HepG2 (cell line): ENCODE results near the gene SLC2A2. TPM values are rescaled to one million over a fixed set of nuclear protein-coding genes. Genes with fewer than 3 reads are reported as not detected.
A peak's percentile ranks its signal among the peaks of the same experiment; 100 is the strongest.

Experiments used
- ADNP ChIP-seq: sonication (generic); formaldehyde crosslinking; IDR thresholded peaks from 2 replicates; pipeline ENCODE4 v1.4.0; 2020; ENCODE audit warnings: missing genetic modification reagents
- BRCA1 ChIP-seq: sonication (generic); formaldehyde crosslinking; IDR thresholded peaks from 2 replicates; pipeline ENCODE4 v1.4.0; 2020; ENCODE audit warnings: missing genetic modification reagents
- GTF3A ChIP-seq: sonication (generic); formaldehyde crosslinking; conservative IDR thresholded peaks from 2 replicates; pipeline ENCODE4 v1.4.0; 2020; ENCODE audit warnings: mild to moderate bottlenecking, missing genetic modification reagents
- IKZF1 ChIP-seq: fragments of 450-650 bp; IDR thresholded peaks from 2 replicates; pipeline ENCODE4 v1.7.1; 2016
- MAFG ChIP-seq: sonication (generic); formaldehyde crosslinking; IDR thresholded peaks from 2 replicates; pipeline ENCODE4 v1.5.1; 2020; ENCODE audit warnings: mild to moderate bottlenecking, missing genetic modification reagents
- NAIF1 ChIP-seq: sonication (generic); formaldehyde crosslinking; IDR thresholded peaks from 2 replicates; pipeline ENCODE4 v1.5.0; 2020; ENCODE audit warnings: mild to moderate bottlenecking, missing genetic modification reagents, borderline replicate concordance
- NFIC ChIP-seq: IDR thresholded peaks from 2 replicates; pipeline ENCODE4 v1.6.1; 2012; ENCODE audit warnings: mild to moderate bottlenecking, low read length, inconsistent platforms
- PAF1 ChIP-seq: IDR thresholded peaks from 2 replicates; pipeline ENCODE4 v1.6.1; 2016; ENCODE audit warnings: missing genetic modification reagents, missing compliant biosample characterization
- POLR2AphosphoS2 ChIP-seq: IDR thresholded peaks from 2 replicates; pipeline ENCODE4 v1.6.1; 2011; ENCODE audit warnings: low read depth, low read length, improper control_type of control experiment
- SIN3B ChIP-seq: fragments of 150-350 bp; IDR thresholded peaks from 2 replicates; pipeline ENCODE4 v1.6.1; 2014; ENCODE audit warnings: low read length
- SMC3 ChIP-seq: IDR thresholded peaks from 2 replicates; pipeline ENCODE4 v1.6.1; 2011; ENCODE audit warnings: low read length, improper control_type of control experiment
- TCF7L2 ChIP-seq: IDR thresholded peaks from 2 replicates; pipeline ENCODE4 v1.6.1; 2011; ENCODE audit warnings: mild to moderate bottlenecking, low read depth, low read length, moderate library complexity
- ZNF282 ChIP-seq: fragments of 450-650 bp; IDR thresholded peaks from 2 replicates; pipeline ENCODE4 v1.6.1; 2018; ENCODE audit not compliant: partially characterized antibody
- ZNF652 ChIP-seq: IDR thresholded peaks from 2 replicates; pipeline ENCODE4 v1.6.1; 2016; ENCODE audit warnings: low read depth, borderline replicate concordance
- polyA plus RNA-seq, 8 experiments: library from polyadenylated mRNA; depleted of rRNA in 3 of 8; stranded (reverse) in 7 of 8; unstranded in 1 of 8; fragments of >200 nt; fragmentation: Illumina TruSeq in 4 of 8; extraction: Trizol in 4 of 8; gene quantifications; 2 replicates each; pipeline versions ENCODE4 v1.2.1 to v1.2.3, GENCODE V29; 2011 to 2016; ENCODE audit warnings: low read depth in 4 of 8, missing spikeins in 1 of 8, mixed read lengths in 1 of 8; ENCODE audit not compliant: insufficient read depth in 1 of 8
- total RNA-seq, 5 experiments: library from RNA; depleted of rRNA; stranded (reverse); fragments of >200 nt; fragmentation: Illumina TruSeq; extraction: Trizol; gene quantifications; 2 replicates each; pipeline ENCODE4 v1.2.3, GENCODE V29; 2016; ENCODE audit warnings: low read depth in 1 of 5
- TF ChIP-seq, protein P1 (sequence below): sonication (generic); formaldehyde crosslinking; IDR thresholded peaks from 2 replicates; pipeline ENCODE4 v1.5.1; 2020; ENCODE audit warnings: missing genetic modification reagents, mild to moderate bottlenecking, borderline replicate concordance
- TF ChIP-seq, protein P2 (sequence below): IDR thresholded peaks from 2 replicates; pipeline ENCODE4 v1.4.0; 2020; ENCODE audit warnings: mild to moderate bottlenecking, missing genetic modification reagents
- TF ChIP-seq, protein P3 (sequence below), 2 experiments: sonication (generic) in 1 of 2; formaldehyde crosslinking in 1 of 2; IDR thresholded peaks; 2 replicates each; pipeline versions ENCODE4 v1.5.1 to v1.6.1; 2011 to 2020; ENCODE audit warnings: borderline replicate concordance in 1 of 2, low read depth in 1 of 2, low read length in 1 of 2, mild to moderate bottlenecking in 1 of 2, missing genetic modification reagents in 1 of 2, moderate library complexity in 1 of 2
- TF ChIP-seq, protein P4 (sequence below): sonication (generic); formaldehyde crosslinking; conservative IDR thresholded peaks from 2 replicates; pipeline ENCODE4 v1.4.0; 2020; ENCODE audit warnings: missing genetic modification reagents

The SLC2A2 gene
- total and polyA plus RNA-seq, 2 of the 13 experiments (the other 11 are each of a cell fraction or from before 2014, with no cell fraction given) = 19.5 to 23.2 TPM

DNA sequence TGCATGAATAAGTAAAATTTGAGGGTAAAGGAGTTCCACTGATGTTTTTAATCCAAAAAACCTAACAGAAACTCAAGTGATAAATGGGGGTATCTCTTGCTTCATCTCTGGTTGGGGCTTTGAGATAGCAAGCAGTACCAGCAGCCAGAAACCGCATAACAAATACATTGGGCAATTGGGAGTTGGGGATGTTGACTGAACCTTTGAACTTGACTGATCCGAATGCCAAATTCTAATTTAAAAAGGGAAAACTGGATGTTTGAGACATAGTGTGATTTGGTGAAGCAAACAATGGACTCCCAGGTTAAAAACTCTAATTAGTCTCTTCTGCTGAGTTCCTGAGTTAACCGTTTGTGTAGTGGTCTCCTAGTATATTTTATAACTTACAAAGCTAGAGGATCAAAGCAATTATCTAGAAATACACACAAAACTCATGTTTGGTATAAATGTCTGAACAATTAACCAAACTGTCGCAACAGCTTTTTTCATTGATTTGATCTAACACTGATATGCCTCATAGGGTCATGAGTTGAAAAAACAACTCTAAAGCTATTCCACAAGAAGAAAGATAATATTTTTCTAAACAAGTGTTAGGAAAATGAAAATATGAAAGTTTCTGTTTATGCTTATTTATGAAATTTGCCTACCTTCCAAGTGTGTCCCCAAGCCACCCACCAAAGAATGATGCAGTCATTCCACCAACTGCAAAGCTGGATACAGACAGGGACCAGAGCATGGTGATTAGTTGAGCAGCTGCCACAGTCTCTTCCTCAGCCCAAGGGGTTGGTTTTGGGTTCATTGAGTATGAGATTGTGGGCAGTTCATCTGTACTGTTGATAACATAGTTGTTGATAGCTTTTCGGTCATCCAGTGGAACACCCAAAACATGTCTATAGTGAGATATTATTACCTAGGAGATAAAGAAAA is 12.4 kb downstream of the SLC2A2 start (continued):
- TF ChIP-seq, protein P1, sequence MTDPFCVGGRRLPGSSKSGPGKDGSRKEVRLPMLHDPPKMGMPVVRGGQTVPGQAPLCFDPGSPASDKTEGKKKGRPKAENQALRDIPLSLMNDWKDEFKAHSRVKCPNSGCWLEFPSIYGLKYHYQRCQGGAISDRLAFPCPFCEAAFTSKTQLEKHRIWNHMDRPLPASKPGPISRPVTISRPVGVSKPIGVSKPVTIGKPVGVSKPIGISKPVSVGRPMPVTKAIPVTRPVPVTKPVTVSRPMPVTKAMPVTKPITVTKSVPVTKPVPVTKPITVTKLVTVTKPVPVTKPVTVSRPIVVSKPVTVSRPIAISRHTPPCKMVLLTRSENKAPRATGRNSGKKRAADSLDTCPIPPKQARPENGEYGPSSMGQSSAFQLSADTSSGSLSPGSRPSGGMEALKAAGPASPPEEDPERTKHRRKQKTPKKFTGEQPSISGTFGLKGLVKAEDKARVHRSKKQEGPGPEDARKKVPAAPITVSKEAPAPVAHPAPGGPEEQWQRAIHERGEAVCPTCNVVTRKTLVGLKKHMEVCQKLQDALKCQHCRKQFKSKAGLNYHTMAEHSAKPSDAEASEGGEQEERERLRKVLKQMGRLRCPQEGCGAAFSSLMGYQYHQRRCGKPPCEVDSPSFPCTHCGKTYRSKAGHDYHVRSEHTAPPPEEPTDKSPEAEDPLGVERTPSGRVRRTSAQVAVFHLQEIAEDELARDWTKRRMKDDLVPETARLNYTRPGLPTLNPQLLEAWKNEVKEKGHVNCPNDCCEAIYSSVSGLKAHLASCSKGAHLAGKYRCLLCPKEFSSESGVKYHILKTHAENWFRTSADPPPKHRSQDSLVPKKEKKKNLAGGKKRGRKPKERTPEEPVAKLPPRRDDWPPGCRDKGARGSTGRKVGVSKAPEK (CRISPR knock-in tag) = no peak
- no peak for TF ChIP-seq BRCA1 (CRISPR knock-in tag)
- TF ChIP-seq IKZF1 = no peak
- TF ChIP-seq ZNF282 = no peak
- no peak for TF ChIP-seq GTF3A (CRISPR knock-in tag)
- TF ChIP-seq, protein P2, sequence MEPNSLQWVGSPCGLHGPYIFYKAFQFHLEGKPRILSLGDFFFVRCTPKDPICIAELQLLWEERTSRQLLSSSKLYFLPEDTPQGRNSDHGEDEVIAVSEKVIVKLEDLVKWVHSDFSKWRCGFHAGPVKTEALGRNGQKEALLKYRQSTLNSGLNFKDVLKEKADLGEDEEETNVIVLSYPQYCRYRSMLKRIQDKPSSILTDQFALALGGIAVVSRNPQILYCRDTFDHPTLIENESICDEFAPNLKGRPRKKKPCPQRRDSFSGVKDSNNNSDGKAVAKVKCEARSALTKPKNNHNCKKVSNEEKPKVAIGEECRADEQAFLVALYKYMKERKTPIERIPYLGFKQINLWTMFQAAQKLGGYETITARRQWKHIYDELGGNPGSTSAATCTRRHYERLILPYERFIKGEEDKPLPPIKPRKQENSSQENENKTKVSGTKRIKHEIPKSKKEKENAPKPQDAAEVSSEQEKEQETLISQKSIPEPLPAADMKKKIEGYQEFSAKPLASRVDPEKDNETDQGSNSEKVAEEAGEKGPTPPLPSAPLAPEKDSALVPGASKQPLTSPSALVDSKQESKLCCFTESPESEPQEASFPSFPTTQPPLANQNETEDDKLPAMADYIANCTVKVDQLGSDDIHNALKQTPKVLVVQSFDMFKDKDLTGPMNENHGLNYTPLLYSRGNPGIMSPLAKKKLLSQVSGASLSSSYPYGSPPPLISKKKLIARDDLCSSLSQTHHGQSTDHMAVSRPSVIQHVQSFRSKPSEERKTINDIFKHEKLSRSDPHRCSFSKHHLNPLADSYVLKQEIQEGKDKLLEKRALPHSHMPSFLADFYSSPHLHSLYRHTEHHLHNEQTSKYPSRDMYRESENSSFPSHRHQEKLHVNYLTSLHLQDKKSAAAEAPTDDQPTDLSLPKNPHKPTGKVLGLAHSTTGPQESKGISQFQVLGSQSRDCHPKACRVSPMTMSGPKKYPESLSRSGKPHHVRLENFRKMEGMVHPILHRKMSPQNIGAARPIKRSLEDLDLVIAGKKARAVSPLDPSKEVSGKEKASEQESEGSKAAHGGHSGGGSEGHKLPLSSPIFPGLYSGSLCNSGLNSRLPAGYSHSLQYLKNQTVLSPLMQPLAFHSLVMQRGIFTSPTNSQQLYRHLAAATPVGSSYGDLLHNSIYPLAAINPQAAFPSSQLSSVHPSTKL (CRISPR knock-in tag) = peak; percentile 98
- no peak for TF ChIP-seq MAFG (CRISPR knock-in tag)
- no peak for TF ChIP-seq NAIF1
- TF ChIP-seq, protein P3, sequence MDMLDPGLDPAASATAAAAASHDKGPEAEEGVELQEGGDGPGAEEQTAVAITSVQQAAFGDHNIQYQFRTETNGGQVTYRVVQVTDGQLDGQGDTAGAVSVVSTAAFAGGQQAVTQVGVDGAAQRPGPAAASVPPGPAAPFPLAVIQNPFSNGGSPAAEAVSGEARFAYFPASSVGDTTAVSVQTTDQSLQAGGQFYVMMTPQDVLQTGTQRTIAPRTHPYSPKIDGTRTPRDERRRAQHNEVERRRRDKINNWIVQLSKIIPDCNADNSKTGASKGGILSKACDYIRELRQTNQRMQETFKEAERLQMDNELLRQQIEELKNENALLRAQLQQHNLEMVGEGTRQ (IDR thresholded peaks at IDR 0.05; ENCODE audit: low read depth, low read length) = no peak
- TF ChIP-seq, protein P3 (CRISPR knock-in tag; IDR thresholded peaks at IDR 0.05; ENCODE audit: borderline replicate concordance) = no peak
- no peak for TF ChIP-seq PAF1
- peak; percentile 89 for TF ChIP-seq TCF7L2
- peak; percentile 99 for TF ChIP-seq NFIC
- TF ChIP-seq SMC3 = peak; percentile 55; the same call in 1 of the 2 replicates
- peak; percentile 91 for TF ChIP-seq ZNF652
- no peak for TF ChIP-seq POLR2AphosphoS2
- TF ChIP-seq ADNP (CRISPR knock-in tag) = no peak
- TF ChIP-seq SIN3B = no peak
- TF ChIP-seq, protein P4, sequence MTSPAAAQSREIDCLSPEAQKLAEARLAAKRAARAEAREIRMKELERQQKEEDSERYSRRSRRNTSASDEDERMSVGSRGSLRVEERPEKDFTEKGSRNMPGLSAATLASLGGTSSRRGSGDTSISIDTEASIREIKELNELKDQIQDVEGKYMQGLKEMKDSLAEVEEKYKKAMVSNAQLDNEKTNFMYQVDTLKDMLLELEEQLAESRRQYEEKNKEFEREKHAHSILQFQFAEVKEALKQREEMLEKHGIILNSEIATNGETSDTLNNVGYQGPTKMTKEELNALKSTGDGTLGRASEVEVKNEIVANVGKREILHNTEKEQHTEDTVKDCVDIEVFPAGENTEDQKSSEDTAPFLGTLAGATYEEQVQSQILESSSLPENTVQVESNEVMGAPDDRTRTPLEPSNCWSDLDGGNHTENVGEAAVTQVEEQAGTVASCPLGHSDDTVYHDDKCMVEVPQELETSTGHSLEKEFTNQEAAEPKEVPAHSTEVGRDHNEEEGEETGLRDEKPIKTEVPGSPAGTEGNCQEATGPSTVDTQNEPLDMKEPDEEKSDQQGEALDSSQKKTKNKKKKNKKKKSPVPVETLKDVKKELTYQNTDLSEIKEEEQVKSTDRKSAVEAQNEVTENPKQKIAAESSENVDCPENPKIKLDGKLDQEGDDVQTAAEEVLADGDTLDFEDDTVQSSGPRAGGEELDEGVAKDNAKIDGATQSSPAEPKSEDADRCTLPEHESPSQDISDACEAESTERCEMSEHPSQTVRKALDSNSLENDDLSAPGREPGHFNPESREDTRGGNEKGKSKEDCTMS (CRISPR knock-in tag) = no peak
